NOMO-1 treated with DMSO at 0.1 percent for 48 hours (cell line): Measurements from ENCODE around the gene SH3PXD2B.
A peak's percentile ranks its signal among the peaks of the same experiment; 100 is the strongest.
"Not testable (repeated sequence)": the region's sequence is repeated elsewhere in the genome, so short reads cannot be mapped to it uniquely, and the experiment has no call there.

Experiments
- DNase-seq: peaks from one replicate; lab custom pipeline; 2025; ENCODE audit not compliant: unreplicated experiment; lab: John Stamatoyannopoulos, UW

The SH3PXD2B gene

DNA sequence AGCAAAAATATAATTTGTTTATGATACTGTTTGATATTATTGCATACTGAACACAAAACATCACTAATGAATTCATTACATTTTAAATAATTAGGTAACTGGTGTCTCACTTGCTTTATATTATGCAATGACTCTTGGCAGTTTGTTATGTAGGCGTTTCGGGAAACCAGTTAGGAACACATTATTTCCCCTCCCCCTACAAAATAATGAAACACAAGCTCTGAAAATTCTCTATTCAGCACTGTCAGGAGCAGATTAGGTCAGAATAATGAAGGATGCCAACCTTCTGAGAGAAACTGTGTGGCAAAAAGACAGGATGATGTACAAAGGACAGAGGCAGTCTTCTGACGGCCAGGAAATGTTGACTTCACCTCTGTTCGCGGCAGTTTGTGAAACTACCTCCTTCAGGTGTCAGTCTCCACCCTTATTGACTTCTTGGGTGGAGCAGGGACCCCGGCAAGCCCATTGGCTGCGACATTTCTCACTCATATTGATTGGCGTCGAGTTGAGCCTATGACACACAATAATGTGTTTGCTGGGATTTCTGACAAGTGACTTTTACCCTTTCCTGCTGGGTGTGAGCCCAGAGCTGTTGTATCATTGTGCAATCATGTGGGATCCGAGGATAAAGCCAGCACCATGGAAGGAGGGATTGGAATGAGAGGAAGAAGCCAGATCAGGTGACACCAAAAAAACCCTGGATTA lies 33.9 kb downstream of the SH3PXD2B start:
- peak; percentile 59 for DNase-seq

DNA sequence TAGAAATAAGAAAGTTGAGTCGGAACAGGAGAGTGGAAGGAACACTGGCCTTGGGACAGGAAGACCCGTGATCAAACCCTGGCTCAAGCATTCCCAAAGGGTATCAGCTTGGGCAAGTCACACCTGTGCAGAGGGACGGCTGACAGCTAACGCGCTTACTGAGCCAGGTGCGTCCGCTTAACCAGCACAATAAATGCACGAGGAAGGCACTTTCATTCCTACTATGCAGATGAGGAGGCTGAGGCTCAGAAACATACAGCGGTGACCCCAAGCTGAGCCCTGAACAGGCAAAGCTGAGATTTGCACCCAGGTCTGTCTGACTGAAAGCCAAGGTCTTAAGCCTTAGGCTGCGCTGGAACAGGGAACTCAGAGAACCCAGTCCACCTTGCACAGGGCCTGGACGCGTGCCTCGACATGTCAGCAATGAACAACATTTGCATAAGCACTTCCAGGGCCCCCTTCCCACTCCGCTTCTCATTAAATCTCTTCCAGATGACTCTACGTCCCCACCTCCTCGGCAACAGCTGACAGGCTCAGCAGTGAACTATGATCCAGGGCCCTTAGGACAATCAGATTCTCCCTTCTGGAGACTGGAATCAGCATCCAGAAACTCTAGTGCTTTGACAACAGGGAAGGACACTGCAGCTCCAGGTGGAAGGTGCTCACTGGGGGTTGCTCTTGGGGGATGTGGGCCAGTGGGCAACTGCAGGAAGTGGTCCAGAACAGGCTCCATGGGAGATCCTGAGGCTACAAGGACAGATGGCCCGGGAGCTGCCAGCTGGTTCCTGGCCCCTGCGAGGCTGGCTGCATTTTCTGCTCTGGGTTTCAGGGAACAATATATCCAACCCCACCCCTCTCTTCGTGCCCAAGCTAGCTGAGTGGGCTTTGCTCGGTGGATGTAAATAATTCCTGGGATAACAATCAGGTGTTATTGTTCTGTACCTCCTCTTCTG lies 35.2 kb downstream of the SH3PXD2B start:
- no peak for DNase-seq

DNA sequence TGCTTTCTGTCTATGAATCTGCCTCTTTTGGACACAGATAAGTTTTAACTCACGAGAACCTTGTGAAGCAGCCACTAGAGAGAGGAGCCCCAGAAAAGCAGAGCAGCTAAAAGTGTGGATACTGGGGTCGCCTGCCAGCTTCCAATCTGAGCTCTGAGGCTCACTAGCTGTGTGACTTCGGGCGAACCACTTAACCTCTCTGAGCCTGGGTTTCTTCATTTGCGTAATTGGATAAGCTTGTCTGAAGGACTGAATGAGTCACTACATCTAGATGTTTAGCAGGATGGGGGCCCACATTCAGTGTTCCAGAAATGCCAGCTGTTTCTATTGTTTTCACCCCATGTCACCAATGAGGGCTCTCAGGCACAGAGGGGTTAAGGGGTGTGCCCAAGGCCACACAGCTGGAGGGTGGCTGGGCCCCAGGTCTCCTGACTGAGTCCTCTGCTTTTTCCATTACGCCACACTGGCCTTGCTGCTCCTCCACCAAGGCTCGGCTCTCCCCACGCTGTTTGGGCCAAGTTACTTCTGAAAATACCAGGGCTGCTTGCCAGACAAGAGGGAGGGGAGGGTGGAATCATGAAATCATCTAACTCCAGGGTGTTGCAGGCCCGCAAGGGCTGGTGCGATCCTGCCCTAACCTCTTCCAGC lies 36.2 kb downstream of the SH3PXD2B start:
- no peak for DNase-seq

DNA sequence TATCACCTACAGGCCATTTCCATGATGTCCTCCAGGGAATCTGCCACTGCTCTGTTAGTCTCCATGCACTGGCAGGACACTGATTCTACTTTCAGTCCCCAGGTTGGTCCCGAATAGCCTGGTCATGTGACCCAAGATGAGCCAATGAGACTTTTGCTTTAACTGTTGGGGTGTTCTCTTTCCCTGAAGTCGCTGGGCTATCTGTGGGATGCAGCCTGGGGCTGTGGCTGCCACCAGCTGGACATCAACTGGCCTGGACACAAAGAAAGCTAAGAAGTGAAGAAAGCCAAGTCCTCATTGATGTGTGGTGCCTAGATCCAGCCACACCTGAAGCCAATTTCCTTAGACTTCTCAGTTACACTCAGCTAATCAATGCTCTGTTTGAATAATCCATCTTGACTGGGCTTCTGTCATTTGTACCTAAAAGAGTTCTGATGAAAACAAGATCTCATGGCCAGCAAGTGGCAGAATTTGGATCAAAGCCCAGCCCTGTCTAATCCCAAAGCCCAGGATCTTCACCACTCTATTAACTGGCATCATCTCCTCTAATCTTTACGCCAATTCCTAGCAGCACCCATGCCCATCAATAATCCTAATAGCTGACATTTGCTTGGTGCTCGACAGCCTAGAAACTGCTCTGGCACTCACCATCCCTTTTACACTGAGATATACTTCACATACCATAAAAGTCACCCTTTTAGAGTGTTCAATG lies 37.0 kb downstream of the SH3PXD2B start:
- DNase-seq: no peak

DNA sequence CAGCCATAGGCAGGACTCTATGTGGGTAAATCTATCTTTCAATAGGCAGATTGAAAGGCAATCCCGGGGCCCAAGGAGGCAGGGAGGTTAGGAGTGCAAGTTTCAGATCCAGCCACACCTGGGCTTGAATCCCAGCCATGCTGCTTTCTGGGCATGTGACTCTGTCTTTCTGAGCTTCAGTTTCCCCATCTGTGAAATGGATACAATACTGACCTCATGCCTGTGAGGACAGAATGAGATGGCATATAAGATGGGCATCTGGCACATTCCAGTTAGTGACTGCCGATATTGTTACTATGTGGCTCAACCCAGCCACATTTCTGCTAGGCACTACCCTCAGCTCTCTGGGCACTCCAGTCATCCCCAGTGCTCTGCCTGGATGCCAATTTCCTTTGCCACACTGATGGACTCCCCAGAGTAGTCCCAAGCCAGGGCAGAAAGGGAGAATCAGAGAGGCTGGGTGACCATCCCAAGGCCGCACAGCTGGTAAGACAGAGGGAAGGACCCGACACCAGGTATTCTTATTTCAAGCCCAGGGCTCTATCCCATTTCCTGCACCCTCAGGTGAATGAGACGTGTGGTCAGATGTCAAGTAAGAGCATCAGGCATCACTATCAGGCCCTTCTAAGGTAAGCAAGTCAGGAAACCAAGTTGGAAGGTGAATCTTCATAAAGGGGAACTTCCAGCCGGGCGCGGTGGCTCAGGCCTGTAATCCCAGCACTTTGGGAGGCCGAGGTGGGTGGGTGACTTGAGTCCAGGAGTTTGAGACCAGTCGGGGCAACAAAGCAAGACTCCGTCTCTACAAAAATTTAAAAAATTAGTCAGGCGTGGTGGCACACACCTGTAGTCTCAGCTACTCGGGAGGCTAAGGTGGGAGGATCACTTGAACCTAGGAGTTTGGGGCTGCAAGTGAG lies 38.7 kb downstream of the SH3PXD2B start:
- DNase-seq: no peak

DNA sequence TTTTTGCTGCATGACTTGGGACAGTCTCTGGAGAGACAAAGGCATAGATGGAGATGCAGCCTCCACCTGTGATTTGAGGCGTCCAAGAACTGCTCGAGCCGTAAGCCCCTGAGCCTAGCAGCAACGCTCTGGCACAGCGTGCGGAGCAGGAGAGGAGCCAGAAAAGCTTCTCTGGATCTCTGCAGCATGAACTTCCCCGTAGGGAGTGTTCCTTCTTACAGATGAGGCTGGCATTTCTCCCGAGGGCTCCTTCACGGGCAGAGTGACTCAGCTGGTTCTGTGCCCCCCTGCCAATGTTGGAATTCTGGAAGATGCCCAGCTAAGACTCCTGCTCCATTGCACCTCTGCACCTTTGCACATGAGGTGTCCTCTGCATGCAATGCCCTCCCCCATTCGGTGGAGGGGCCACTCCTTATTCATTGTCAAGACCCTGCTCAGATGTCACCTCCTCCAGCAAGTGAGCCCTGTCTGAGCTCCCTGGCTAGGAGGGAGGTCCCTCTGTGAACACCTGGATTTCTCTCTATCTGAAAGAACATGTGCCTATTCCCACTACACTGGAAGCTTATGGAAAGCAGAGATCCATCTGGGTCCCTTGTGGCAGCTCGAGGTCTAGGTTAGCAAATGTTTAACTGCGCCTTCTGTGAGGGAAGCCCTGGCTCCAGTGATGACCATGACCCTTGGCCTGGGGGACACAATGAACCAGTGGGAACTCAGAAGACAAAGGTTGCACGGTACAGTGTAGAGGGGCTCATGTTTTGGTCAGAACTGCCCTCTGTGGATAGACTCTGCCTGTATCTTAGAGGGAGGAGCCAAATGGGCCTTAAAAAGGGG lies 39.6 kb downstream of the SH3PXD2B start:
- no peak for DNase-seq

DNA sequence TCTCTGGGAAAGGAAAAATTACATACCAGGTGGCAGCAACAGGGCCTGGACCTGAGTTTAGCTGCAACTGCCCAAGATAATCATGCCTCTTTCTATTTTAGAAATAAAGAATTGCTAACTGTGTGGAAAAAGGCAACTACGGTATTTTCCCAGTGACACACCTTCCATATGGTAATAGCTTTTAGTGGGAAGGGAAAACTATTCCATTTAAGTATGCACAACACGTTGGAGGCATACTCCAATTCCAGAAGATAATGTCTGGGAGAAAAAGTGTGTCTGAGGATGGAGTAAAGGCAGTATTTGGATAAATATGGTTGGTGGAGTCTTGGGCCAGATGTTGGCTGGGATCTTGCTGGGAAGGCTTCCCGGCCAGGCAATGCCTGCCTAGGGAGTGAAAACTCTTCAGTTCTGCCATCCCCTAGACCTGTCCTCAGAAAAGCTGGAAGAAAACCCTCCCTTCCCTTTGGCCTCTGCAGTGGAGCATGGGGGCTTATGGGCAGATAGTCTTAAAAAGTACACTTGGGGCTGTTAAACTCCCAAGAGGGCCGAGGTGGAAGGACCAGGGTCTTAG lies 40.6 kb downstream of the SH3PXD2B start:
- no peak for DNase-seq

DNA sequence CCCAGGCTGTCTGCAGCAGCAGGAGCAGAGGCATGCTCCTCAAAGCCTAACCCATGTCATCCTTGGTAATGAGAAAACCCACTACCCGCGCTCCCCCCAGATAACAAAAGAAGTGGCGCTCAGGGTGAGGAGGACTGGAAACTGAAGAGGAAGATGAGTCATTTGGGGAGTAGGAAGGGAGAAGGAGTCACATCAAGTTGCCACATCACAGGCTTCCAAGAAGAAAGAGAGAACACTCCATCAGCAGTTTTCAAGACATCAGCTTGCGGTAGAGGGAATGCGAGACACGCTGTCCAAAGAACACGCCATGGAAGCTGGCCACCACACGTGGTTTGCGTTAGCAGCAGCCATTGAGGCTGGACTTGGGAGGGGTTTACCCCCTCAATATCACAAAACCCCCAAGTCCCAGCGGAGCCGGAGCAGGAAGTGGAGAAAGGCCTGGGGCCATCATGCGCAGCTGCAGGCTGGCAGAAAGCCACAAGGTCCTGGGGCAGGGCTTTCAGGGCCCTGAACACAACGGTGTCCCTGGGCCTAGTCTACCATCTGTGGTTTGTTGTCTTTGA lies 41.5 kb downstream of the SH3PXD2B start:
- DNase-seq: peak; percentile 65

DNA sequence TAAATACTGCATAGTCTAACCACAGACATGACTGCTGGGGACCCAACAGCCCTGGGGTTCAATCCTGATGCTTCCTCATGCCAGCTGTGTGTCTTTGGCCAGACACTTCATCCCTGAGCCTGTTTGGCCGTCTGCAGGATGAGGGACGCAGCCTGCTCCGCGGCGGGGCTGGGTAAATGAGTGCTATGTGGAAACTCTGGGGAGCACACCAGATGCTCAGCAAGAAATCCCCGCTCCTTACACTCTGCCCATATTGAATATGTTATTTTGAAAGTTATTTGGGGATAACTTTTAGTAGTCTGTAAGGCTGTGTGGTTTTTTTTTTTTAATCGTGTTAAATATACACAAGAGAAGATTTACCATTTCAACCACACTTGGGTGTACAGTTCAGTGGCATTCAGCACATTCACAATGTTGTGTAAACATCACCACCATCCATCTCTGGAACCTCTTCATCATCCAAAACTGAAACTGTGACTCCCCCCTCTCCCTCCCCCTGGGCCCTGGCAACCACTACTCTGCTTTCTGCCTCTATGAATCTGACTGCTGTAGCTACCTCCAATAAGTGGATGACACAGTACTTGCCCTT lies 42.7 kb downstream of the SH3PXD2B start:
- DNase-seq: no peak

DNA sequence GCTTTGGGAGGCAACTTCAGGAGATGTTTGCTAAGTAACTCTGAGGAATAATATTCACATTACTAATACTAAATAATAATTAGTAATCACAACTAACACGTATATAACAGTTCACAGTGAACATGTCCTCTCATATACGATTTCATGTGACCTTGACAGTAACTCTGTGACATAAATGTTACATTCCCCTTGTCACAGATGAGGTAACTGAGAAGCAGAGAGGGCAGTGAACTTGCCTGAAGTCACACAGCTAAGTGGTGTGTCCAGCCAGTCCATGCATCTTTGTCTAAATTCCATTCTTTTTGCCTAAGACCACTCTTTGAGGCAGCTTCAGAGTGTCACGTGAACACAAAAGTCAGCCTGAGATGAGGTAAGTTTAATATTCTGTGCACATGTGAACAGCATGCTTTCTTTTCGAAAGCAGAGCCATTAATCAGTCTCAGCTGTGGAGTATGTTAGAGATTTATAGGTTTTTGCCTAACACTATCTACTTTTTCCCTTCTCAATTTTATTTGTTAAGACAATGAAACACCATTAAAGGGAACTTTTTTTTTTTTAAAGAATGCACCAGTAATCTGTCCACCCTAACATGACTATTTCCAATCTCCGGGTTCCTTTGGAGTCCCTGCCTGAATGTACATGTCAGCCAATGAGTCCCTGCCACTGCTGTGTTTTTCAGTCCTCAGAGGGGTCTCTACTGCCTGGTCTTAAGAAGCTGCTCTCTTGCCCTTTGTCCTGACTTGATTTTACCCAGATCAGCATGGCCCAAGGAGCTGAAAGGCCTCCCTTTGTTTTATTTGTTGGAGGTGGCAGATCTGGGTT lies 43.5 kb downstream of the SH3PXD2B start:
- DNase-seq: peak; percentile 33

DNA sequence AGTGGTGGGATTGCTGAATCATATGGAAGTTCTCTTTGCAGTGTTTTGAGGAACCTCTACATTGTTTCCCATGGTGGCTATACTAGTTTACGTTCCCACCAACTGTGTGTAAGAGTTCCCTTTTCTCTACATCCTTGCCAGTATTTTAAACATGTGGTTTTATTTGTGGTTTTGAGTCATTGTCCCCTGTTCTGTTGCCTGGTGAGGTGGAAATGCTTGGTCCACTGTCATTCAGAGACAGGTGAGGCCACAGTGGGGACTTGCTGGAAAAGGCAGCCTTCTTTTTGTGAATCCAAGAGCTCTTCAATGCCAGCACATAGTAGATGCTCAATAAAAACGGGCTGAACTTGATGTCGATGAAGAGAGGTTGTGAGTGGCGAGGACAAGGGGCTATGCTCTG lies 44.2 kb downstream of the SH3PXD2B start:
- DNase-seq: peak; percentile 92

DNA sequence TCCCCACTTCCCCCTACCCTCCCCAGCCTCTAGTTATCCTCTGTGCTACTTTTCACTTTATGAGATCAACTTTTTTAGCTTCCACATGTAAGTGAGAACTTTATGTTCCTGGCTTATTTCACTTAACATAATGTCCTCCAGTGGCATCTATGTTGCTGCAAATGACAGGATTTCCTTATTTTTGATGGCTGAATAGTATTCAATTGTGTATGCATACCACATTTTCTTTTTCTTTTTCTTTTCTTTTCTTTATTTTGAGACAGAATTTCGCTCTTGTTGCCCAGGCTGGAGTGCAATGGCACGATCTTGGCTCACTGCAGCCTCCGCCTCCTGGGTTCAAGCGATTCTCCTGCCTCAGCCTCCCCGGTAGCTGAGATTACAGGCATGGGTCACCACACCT lies 44.8 kb downstream of the SH3PXD2B start:
- not testable (repeated sequence) for DNase-seq

DNA sequence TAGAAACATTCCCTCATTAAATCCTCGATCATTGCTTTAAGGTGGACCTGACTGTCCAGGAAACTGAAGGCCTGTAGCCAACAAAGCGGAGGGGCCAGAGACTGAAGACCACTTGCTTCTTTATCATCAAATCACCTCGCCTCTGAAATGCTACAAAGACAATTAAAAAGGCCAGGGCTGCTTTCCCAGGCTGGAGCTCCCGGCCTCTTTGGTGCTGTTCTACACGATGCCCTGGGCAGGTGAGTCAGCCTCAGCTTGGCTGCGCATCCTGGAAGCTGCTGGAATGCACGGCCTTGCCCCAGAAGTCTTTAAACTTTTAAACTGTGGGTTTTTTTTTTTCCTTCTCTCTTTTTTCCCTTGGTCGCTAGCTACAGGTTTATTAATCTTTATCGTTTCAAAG lies 46.5 kb downstream of the SH3PXD2B start:
- DNase-seq: no peak

DNA sequence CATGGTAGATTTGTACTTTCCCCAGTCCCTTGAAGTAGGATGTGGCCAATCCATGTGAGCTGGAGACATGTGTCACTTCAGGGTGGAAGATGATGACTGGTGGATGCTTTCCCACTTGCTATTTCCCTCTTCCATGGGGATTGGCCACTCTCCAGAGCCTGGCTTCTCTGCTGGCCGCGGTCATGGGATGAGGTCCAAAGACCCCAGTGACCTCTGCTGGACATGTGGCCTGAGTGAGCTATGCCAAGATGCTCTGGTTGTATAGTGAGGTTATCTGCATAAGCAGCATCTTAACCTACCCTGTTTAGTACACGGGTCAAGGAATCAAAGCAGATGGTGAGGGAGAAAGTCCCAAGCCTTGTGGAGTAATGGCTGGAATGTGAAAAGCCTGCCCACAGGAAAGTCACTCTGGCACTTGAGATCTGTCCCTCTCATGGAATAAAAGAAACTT lies 47.1 kb downstream of the SH3PXD2B start:
- no peak for DNase-seq

DNA sequence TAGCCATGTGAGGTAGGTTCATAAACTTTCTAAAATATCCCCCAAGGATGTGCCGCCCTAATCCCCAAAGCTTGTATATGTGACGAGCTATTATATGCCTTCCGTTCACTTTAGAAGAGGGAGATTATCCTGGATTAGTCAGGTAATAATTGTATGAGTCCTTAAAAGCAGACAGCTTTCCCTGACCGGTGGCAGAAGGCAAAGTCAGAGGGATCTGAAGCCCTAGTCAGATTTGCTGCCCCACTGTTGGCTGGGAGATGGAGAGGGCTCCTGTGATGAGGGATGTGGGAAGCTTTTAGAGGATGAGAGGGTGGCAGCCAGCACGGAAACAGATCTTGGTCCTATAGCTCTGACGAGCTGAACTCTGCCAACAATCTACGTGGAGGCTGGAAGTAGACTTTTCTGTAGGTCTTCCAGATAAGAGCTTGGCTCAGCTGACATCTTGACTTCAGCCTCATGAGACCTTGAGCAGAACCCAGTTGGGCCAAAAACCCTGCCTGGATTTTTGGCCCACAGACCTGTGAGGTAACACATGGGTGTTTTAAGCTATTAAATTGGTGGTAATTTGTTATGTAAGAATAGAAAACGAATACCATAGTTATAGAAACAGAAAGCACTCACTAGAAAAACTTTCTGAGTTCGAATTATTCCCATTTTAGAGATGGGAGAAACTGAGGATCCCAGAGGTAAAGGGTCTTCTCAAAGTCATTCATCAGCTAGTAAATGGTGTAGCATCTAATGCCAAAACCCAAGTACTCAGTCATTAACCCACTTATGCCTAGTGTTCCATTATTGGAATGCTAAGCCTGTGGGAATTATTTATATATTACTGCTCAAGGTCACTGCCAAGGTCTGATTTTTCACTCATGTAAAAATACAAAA lies 48.9 kb downstream of the SH3PXD2B start:
- no peak for DNase-seq

DNA sequence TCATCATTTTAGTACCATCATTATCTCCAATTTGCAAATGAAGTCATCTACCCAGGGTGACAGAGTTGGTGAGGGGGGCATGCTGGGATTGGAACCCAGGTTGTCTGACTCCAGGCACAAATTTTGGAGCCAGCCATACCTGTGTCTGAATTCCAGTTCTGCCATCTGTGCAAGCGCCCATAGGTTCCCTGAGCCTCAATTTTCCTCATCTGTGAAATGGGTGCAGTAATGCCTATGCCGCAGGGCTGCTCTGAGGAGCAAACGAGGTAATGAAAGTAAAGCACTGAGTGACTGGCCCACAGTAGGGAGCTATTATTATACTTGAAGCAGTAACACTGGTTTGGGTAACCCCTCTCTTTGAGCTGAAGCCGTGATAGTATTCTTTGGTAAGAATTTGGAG lies 49.6 kb downstream of the SH3PXD2B start:
- no peak for DNase-seq
